Stimulated activated CD4-positive, alpha-beta T cell treated with anti-CD3 and anti-CD28 coated beads, TNF-alpha, amount 100 ng/mL, for 1 hour (primary cell): Measurements from ENCODE around the gene PLXNB2.

ENCODE experiments used
- DNase-seq, 3 donors: peaks; one replicate each; pipeline ENCODE4 v3.0.0-alpha.2; 2020; ENCODE audit warnings: low read depth in 3 of 3, low spot score in 1 of 3

Gene PLXNB2

GRCh38 chr22:50253046-50253915 is 54.2 kb downstream of the PLXNB2 start:
- DNase-seq: no peak

DNA sequence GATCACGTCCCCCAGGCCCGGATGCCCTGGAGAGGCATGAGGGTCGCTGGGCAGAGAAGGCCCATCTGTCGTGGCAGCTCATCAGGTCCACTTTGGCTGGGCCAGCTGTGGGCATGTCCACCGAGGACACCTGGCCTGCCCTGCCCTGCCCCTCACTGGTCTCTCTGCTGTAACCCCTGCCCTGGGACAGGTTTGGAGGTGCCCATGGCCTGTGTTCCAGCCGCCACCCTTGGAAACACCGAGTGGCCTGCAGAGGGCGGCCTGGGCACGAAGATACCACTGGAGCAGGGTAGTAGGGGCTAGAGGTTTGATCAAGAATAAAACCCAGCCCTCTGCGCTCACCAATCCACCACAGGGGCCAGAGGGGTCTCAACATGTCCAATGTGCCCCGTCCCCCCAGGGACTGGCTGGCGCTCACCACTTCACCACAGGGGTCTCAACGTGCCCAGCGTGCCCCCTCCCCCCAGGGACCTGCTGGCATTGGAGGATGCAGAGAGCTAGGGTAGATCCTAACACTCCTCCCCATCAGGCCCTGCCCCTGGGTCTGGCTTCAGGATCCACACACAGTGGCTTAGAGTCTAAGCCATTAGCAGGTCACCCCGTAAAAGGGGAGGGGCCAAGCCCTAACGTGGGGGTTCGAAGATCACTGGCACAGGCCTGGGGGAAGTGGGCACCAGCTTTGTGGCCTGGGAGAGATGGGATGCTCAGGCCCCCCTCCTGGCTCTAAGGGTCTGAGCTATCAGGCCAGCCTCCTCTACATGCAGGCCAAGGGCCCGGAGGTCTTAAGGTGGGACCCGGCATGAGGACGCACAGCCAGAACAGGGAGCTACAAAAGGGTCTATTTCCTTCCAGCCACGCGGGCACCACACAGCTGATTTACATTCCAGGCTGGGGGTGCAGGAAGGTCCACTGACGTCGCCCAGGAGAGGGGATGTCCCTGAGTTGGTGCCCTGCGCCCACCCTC is 55.1 kb downstream of the PLXNB2 start:
- peak in 1 of 3 donors; percentile 39 for DNase-seq

- DNase-seq: no peak
Observed at GRCh38 chr22:50251477-50252081, 55.9 kb downstream of the PLXNB2 start.

DNA sequence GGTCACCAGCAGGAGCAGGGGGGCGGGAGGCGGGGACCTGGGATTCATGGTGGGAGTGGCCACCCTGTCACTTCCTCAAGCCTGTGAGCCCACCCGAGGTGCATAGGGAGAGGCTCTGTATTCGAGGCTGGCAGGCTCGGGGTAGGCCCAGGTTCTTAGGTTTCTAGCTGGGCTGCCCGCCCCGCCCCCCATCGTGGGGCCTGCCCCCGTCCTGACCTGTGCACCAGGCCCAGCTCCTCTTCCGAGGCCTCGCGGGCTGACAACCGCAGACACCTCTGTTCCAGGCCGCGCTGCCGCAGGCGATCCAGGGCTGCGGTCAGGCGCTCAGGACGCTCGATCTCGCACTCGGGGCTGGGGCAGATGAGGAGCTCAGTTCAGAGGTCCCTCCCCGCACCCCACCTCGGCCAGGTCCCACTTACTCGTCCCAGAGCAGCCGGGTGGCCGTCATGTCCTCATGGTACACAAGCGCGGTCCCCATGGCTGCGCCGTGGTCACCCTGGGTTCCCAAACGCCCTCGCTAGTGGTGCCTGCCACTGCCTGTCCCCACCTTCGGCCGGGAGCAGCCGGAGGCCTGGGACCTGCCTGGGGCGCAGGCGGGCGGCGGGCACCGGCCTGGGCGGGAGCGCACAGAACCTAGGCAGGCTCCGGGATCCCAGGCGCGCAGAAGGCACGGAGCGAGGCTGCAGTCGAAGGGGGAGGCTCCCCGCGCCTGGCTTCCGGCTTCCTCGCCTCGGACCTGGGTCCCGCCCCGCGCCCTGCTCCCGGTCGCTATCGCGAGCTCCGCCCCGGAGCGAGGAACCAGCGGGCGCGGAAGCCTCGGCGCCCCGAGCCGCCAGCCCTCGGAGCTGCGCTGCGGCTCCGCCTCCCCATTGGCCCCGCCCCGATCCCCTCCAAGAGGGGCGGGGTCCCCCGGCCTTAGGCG is 56.6 kb downstream of the PLXNB2 start, which contains the start of gene HDAC10:
TSS of gene HDAC10 (minus strand) at position 711 of the 922 bp plus-strand sequence. CDS start at position 478, 233 bp downstream.
- peak in 2 of 3 donors; percentile 52 to 70 for DNase-seq

GRCh38 chr22:50250249-50250554 is 57.2 kb downstream of the PLXNB2 start:
- no peak for DNase-seq

DNA sequence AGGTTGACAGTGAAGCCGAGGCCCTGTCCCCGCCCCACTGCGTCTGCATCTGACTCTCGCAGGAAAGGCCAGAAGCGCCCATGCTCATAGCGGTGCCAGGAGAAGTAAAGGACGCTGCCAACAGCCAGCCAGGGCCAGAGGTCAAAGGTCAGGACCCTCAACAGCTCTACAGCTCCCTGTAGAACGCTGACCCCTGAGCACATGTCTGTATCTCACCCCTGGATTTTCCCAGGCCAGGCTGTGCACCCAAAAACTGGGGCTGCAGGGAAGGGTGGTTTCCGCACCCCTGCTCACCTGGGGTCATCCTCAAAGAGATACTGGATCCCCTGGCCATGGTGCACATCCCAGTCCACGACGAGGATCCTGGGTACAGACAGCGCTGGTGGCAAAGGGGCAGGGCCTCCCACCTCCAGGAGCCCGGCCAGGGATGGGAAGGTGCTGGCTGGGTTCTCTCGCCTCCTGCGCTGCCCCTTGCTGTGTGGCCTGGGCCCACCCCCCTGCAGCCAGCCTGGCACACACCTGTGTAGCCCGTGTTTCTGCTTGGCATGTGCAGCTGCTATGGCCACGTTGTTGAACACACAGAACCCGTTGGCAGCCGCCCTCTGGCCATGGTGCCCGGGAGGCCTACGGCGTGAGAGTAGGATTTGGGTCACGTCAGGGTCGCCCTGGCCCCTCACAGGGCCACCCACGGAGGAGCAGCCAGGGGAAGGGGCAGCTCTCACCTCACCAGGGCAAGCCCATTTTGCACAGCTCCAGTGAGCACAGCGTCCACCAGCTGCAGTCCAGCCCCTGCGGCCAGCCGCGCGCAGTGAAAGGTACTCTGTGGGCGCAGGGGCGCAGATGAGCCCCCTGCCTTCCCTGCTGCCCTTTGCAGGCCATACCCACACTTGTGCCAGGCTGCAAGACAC is 57.9 kb downstream of the PLXNB2 start:
- DNase-seq: no peak

GRCh38 chr22:50248196-50249081 is 59.0 kb downstream of the PLXNB2 start:
- DNase-seq: no peak

- no peak for DNase-seq
Observed at GRCh38 chr22:50247748-50248147, 59.7 kb downstream of the PLXNB2 start.

DNA sequence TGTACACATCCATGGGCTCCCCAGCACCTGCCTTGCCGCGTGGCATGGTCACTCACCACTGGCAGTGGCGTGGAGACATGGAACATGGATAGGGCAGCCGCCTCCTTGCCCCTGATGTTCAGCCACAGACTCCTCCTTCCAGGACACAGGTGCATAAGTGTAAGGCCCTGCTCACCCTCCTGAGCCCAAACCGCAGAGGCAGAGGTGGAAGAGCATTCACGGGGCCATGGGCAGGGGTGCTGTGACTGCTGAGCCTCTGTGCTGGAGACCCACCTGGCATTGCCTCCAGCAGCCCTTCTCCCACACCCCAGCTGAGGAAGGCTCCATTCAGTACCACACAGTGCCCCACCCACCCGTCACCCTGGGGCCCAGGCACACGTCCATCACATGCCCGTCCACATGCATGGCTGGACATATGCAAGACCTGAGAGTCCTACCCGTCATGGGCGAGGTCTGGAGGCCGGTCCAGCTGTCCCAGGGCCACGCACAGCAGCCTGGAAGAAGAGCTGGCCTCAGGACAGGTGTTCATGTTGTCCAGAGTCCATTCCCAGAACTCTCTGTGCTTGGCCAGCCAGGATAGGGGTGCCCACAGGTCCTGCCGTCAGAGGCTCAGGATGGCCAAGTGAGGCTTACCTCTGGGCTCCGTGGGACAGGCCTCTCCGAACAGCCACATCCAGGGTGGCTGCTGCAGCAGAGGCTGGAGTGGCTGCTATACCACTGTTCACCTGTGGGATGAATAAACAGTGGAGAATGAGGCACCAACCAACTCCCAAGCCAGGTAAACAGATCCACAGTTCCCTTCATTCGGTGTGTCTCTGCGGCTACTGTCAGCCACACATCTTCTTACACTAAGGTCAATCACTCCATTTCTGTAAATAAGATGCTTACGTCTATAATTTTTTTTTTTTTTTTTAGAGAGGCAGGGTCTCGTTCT is 60.9 kb downstream of the PLXNB2 start:
- no peak for DNase-seq

DNA sequence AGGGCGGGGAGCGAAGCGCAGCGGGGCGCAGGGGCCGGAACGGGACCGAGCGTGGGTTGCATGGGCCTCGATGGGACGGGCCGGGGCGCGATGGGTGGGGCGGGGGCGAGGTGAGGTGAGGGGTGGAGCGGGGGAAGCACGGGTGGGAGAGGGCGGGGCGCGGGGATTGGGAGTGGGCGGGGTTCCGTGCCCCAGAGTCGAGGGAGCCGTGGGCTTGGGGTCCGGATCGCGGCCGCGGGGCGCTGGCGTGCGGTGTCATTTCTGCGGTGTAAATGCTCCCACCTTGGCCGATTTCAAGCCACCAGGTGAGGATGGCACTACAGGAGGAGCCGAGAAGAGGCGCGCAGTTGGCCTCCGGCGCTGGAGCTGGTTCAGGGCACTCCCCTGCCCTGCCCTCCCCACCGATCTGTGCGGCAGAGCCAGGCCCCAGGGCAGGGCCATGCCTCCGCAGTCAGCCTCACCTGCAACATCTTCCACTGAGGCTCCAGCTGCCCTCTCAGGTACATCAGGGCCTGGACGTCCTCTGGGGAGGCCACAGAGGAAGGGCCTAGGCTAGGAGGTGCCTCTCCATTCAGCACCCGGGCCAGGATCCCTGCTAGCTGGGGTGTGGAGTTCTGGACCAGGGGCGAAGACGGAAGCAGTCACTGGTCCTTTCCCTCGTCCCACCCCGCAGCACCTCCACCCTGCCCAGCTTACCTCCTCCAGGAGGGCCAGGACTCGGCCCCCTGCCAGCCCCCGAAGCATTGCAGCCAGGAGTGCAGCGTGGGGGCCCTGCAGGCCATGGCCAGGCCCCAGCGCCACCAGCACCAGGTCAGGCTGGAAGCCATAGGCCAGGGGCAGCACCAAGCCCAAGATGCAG is 62.0 kb downstream of the PLXNB2 start:
- DNase-seq: no peak

GRCh38 chr22:50244420-50245213 is 62.8 kb downstream of the PLXNB2 start, which contains the start of gene TUBGCP6:
Gene TUBGCP6 (minus strand): TSS chr22:50245023. CDS start chr22:50244459, 564 bp downstream.
- peak; percentile 65 to 89 (median 78) for DNase-seq

DNA sequence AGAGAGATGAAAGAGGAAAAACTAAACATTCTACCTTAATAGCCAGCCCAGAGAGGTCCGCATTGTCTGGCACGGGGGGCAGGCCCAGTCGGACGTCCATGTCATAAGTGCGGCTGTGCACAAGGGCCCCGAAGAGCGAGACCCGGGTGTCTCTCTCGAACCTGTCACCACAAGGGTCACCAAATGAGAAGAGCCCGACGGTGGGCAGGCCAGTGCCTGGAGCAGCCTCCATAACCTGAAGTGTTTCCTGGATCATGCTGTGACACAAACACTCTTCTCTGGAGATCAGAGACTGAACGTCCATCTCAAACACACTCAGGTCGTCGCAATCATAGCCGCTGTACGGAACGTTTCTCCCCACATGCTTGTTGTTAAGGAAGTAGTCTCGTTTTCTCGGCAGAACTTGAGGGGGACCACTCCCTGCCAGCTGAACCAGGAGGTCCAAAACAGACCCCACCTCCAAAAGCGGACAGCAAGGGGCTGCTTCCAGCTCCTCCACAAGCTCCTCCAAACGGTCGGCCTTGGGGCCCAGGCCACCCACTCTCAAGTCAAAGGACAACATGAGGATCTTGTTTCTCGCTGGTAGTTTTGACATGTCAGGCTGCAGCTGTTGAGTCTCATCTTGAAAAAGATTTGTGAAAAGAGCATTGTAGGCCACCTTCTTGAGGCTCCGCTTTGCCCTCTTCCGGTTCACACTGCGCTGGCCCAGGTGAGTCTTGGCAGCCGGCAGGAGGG is 63.6 kb downstream of the PLXNB2 start:
- no peak for DNase-seq

- DNase-seq: no peak
Observed at GRCh38 chr22:50242406-50242949, 65.0 kb downstream of the PLXNB2 start.

- DNase-seq: no peak
Observed at GRCh38 chr22:50238755-50239154, 68.7 kb downstream of the PLXNB2 start.
